DND-41 (cell line): ENCODE data around the gene RCAN1.

ENCODE experiments used
- CTCF ChIP-seq: IDR thresholded peaks from 2 replicates; pipeline ENCODE4 v1.5.1; 2012; ENCODE audit warnings: borderline replicate concordance, low read length, moderate library complexity, mild to moderate bottlenecking; ENCODE audit not compliant: poor library complexity, severe bottlenecking; ENCODE audit errors: extremely low read depth
- EZH2 ChIP-seq: IDR thresholded peaks from 3 replicates; pipeline ENCODE4 v1.6.1; 2012; ENCODE audit warnings: borderline replicate concordance, low read depth, mild to moderate bottlenecking, moderate library complexity, low read length, inconsistent platforms; ENCODE audit not compliant: severe bottlenecking

DNA sequence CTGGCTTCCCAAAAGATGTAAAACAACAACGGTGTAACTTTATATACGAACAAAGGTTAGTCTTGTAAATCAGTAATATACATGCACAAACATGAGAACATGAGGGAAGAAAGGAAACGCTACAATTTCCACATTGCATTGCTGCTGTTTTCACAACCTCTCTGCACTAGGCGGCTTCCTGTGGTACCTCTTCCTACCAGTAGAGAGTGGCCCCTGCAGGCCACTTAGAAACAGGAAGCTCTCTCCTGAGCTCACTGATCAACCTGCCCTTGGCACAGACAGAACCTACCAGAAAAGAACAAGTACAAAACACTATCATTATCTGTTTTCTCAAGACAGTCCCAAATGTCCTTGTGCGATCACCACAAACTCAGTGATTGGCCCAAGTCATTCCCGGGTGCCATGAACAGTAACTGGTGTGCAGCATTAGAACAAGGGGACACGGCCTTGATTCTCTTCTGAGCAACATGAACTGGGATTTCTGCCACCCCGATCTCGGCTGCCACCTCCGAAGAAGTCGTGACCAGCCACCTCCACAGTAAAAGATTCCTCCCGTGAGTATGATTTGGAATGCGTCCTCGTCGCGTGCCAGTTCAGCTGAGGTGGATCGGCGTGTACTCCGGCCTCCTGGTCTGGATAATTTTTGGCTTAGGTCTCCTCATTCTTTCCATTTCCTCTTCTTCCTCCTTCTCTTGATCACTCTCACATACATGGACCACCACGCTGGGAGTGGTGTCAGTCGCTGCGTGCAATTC is 97.2 kb downstream of the RCAN1 start:
- TF ChIP-seq CTCF (peak; percentile 48), EZH2 (no peak)
